Measurements from ENCODE around the gene CCDC159. TPM values are rescaled to one million over a fixed set of nuclear protein-coding genes. Genes with fewer than 3 reads are reported as not detected.
A peak's percentile ranks its signal among the peaks of the same experiment; 100 is the strongest.

The CCDC159 gene
- total and polyA plus RNA-seq, 2 of the 13 experiments (the other 11 are each of a cell fraction or from before 2014, with no cell fraction given): 1.7 to 6.3 TPM

DNA sequence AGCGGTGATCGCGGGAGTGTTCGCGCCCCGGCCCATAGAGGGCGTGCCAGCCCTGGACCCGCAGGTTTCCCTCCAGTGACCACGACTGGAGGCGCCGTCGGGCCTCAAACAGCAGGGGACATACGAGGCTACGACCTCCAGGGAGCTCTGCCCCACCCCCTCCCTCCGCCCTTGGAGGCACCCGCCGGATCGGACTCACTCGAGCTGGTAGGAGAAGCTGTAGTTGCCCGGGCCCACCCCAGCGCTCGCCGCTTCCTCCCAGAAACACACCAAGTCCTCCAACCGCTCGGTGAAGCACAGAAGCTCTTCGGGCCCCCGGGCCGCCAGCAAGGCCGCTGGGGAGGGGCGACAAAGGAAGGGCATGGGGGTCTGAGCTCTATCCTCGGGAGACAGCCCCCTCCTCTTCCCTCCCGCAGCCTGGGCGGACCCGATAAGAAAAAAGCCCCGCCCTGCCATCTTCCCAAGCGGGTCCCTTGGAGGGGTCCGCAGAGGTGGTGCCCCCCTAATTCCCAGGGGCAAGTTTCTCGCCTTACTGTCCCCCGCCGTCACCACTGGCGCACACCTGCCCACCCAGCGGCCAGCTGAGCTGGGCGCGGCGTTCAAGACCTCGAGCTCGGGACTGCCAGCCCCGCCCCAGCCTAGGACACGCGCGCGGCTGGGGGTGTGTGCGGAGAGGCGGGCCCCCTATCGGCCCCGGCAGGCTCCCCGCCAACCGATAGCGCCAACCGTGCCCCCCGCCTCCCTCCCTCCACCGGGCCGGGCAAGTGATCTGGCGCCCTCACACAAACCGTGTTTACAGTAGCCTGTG, 36.8 kb downstream of the CCDC159 start (continued):
- TF ChIP-seq SYNCRIP (IDR thresholded peaks at IDR 0.05; ENCODE audit: insufficient read depth, low read depth, low read length) (no peak), PPARG (CRISPR knock-in tag; conservative IDR thresholded peaks at IDR 0.05) (no peak), SNAPC2 (CRISPR knock-in tag; IDR thresholded peaks at IDR 0.05) (no peak), MTA3 (CRISPR knock-in tag; IDR thresholded peaks at IDR 0.05) (no peak), ZNF557 (CRISPR knock-in tag; IDR thresholded peaks at IDR 0.05) (no peak), HNRNPK (IDR thresholded peaks at IDR 0.05; ENCODE audit: low read depth, low read length, poor library complexity, severe bottlenecking) (no peak), NFKBIZ (CRISPR knock-in tag; IDR thresholded peaks at IDR 0.05) (no peak), NR2C2 (CRISPR knock-in tag; IDR thresholded peaks at IDR 0.05; ENCODE audit: borderline replicate concordance) (no peak), IKZF1 (IDR thresholded peaks at IDR 0.05) (no peak), GPN1 (CRISPR knock-in tag; IDR thresholded peaks at IDR 0.05; ENCODE audit: borderline replicate concordance) (no peak), RORA (CRISPR knock-in tag; IDR thresholded peaks at IDR 0.05) (no peak)
- TF ChIP-seq, protein P1, sequence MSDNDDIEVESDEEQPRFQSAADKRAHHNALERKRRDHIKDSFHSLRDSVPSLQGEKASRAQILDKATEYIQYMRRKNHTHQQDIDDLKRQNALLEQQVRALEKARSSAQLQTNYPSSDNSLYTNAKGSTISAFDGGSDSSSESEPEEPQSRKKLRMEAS (IDR thresholded peaks at IDR 0.05): peak; percentile 74
- TF ChIP-seq, protein P2, sequence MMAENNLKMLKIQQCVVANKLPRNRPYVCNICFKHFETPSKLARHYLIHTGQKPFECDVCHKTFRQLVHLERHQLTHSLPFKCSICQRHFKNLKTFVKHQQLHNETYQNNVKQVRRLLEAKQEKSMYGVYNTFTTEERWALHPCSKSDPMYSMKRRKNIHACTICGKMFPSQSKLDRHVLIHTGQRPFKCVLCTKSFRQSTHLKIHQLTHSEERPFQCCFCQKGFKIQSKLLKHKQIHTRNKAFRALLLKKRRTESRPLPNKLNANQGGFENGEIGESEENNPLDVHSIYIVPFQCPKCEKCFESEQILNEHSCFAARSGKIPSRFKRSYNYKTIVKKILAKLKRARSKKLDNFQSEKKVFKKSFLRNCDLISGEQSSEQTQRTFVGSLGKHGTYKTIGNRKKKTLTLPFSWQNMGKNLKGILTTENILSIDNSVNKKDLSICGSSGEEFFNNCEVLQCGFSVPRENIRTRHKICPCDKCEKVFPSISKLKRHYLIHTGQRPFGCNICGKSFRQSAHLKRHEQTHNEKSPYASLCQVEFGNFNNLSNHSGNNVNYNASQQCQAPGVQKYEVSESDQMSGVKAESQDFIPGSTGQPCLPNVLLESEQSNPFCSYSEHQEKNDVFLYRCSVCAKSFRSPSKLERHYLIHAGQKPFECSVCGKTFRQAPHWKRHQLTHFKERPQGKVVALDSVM (CRISPR knock-in tag; IDR thresholded peaks at IDR 0.05): peak; percentile 92
- TF ChIP-seq, protein P3, sequence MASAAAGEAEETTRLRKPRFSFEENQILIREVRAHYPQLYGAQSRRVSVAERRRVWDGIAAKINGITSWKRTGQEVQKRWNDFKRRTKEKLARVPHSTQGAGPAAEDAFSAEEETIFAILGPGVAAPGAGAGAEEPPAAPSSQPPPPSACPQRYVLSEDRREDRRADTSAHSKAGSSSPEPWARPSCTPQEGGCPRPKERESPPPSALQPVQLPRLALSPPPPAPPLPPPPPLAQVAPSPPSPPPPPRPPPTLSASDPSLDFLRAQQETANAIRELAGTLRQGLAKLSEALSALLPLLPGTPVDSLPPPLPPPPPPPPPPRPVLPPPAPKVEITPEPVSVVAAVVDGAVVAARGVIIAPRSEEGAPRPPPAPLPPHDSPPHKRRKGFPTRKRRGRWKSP (CRISPR knock-in tag; IDR thresholded peaks at IDR 0.05): no peak
- TF ChIP-seq, protein P4, sequence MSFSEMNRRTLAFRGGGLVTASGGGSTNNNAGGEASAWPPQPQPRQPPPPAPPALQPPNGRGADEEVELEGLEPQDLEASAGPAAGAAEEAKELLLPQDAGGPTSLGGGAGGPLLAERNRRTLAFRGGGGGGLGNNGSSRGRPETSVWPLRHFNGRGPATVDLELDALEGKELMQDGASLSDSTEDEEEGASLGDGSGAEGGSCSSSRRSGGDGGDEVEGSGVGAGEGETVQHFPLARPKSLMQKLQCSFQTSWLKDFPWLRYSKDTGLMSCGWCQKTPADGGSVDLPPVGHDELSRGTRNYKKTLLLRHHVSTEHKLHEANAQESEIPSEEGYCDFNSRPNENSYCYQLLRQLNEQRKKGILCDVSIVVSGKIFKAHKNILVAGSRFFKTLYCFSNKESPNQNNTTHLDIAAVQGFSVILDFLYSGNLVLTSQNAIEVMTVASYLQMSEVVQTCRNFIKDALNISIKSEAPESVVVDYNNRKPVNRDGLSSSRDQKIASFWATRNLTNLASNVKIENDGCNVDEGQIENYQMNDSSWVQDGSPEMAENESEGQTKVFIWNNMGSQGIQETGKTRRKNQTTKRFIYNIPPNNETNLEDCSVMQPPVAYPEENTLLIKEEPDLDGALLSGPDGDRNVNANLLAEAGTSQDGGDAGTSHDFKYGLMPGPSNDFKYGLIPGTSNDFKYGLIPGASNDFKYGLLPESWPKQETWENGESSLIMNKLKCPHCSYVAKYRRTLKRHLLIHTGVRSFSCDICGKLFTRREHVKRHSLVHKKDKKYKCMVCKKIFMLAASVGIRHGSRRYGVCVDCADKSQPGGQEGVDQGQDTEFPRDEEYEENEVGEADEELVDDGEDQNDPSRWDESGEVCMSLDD (CRISPR knock-in tag; IDR thresholded peaks at IDR 0.05; ENCODE audit: borderline replicate concordance): 0 out of 2 replicates have a peak, but pooled peaks have one; percentile 22
- TF ChIP-seq, protein P5, sequence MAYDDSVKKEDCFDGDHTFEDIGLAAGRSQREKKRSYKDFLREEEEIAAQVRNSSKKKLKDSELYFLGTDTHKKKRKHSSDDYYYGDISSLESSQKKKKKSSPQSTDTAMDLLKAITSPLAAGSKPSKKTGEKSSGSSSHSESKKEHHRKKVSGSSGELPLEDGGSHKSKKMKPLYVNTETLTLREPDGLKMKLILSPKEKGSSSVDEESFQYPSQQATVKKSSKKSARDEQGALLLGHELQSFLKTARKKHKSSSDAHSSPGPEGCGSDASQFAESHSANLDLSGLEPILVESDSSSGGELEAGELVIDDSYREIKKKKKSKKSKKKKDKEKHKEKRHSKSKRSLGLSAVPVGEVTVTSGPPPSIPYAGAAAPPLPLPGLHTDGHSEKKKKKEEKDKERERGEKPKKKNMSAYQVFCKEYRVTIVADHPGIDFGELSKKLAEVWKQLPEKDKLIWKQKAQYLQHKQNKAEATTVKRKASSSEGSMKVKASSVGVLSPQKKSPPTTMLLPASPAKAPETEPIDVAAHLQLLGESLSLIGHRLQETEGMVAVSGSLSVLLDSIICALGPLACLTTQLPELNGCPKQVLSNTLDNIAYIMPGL (CRISPR knock-in tag; IDR thresholded peaks at IDR 0.05; ENCODE audit: borderline replicate concordance in 1 of 2, low read depth in 1 of 2): peak; percentile 66 to 83
- TF ChIP-seq, protein P6, sequence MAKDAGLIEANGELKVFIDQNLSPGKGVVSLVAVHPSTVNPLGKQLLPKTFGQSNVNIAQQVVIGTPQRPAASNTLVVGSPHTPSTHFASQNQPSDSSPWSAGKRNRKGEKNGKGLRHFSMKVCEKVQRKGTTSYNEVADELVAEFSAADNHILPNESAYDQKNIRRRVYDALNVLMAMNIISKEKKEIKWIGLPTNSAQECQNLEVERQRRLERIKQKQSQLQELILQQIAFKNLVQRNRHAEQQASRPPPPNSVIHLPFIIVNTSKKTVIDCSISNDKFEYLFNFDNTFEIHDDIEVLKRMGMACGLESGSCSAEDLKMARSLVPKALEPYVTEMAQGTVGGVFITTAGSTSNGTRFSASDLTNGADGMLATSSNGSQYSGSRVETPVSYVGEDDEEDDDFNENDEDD (CRISPR knock-in tag; IDR thresholded peaks at IDR 0.05; ENCODE audit: borderline replicate concordance): peak; percentile 91
